ENCODE results near the gene EYA3.

The EYA3 gene

DNA sequence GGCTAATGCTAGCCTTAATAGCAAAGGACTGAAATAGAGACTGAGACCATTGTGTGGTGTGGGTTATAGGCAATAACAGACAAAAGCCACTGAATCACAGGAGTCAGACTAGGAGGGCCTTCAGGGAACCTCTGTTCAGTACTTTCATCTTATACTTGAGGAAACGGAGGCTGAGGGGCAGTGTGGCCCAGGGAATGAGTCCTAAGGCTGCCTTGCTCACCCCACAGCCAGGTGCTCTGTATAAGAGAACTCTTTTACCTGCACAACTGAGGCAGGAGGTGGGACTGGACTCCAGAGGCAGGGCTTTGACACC is 150.9 kb downstream of the EYA3 start:
- DNase-seq (ENCODE audit: extremely low read depth, low read depth): no peak

DNA sequence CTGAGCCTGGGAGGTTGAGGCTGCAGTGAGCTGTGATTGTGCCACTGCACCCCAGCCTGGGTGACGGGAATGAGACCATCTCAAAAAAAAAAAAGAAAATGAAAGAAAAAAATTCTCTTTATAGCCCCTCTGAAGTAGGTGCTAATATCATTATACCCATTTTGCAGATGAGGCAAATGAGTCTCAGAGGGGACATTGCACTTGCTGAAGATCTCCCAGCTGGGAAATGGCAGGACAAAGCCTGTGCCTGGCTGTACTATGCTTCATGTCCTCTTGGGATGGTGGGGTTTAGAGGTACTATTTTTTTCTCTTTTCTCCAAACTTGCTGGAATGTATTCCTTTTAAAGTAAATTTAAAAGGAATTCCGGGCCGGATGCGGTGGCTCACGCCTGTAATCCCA is 152.0 kb downstream of the EYA3 start:
- no peak for DNase-seq (ENCODE audit: extremely low read depth, low read depth)
- TF ChIP-seq, protein P1, sequence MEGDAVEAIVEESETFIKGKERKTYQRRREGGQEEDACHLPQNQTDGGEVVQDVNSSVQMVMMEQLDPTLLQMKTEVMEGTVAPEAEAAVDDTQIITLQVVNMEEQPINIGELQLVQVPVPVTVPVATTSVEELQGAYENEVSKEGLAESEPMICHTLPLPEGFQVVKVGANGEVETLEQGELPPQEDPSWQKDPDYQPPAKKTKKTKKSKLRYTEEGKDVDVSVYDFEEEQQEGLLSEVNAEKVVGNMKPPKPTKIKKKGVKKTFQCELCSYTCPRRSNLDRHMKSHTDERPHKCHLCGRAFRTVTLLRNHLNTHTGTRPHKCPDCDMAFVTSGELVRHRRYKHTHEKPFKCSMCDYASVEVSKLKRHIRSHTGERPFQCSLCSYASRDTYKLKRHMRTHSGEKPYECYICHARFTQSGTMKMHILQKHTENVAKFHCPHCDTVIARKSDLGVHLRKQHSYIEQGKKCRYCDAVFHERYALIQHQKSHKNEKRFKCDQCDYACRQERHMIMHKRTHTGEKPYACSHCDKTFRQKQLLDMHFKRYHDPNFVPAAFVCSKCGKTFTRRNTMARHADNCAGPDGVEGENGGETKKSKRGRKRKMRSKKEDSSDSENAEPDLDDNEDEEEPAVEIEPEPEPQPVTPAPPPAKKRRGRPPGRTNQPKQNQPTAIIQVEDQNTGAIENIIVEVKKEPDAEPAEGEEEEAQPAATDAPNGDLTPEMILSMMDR (IDR thresholded peaks at IDR 0.05; ENCODE audit: low read depth, low read length): no peak

More for the DNA sequence above, 150.9 kb downstream of the EYA3 start:
- TF ChIP-seq, protein P1 (IDR thresholded peaks at IDR 0.05; ENCODE audit: low read depth, low read length): no peak

DNA sequence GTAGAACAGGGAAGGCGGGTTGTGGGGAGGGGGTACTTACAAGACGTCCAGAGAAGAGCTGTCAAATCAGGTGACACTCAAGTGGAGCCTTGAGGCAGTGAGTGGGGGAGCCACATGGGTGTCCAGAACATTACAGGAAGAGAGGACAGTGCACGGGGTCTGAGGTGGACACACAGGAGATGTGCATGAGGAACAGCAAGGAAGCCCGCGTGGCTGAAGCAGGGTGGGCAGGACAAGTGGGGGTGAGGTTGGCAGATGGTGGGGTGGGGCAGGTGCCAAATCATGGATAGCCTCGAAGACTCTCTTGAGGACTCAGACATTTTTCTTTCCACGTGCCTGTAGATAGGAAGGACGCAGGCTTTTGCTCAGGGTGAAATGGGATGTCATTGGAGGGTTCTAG is 152.7 kb downstream of the EYA3 start:
- TF ChIP-seq, protein P1 (IDR thresholded peaks at IDR 0.05; ENCODE audit: low read depth, low read length): no peak
- DNase-seq (ENCODE audit: extremely low read depth, low read depth): no peak

DNA sequence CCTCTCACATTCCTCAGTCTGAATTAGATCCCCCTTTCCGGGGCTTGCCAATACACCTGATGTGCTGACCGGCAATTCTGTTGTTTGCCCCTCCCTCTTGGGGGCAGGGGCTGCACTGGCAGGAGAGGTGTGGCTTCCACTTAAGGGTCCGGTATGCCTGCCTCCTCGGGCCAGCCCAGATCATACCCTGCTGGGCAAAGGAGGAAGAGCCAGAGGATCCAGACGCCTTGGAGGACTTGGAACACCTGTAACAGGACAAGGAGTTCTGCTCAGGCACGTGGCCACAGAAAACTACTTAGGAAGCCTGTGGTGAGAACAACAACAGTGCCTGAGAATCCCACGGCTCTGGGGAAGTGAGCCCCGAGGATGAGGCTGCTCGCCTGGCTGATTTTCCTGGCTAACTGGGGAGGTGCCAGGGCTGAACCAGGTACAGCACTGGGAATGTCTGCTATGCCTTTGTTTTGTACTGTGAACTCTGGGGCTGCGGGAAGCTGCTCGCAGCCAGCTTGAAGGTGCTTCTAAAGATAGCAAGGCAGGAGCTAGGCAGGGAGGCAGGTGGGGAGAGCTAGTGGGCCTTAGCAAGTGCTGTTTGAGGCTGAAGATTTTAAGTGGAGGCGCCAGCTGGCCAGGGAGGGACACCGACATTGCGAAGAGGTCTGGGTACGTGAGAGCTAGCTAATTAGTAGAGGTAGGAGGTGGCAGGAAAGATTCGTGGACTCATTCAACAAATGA is 153.4 kb downstream of the EYA3 start, which contains the start of gene SMPDL3B:
TSS of gene SMPDL3B (plus strand) at position 183 of the 732 bp plus-strand sequence. CDS start at position 367, 184 bp downstream.
- TF ChIP-seq, protein P1 (IDR thresholded peaks at IDR 0.05; ENCODE audit: low read depth, low read length): no peak; the same call in 1 of the 2 replicates
- DNase-seq (ENCODE audit: extremely low read depth, low read depth): no peak

DNA sequence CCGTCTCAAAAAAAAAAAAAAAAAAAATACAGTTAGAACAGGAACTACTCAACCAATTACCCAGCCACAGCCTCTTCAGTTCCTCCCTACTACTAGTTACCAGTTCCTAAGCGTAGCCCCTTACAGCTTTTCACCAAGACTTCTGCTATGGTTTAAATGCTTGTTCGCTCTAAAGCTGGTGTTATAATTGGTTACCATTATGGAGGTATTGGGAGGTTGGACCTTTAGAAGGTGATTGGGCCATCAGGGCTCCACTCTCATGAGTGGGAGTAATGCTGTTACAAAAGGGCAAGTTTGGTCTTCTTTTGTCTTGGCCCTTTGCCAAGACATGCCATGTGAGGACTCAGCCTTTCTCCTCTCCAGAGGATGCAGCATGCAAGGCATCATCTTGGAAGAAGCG is 156.7 kb downstream of the EYA3 start:
- TF ChIP-seq, protein P1 (IDR thresholded peaks at IDR 0.05; ENCODE audit: low read depth, low read length): no peak
- no peak for DNase-seq (ENCODE audit: extremely low read depth, low read depth)

DNA sequence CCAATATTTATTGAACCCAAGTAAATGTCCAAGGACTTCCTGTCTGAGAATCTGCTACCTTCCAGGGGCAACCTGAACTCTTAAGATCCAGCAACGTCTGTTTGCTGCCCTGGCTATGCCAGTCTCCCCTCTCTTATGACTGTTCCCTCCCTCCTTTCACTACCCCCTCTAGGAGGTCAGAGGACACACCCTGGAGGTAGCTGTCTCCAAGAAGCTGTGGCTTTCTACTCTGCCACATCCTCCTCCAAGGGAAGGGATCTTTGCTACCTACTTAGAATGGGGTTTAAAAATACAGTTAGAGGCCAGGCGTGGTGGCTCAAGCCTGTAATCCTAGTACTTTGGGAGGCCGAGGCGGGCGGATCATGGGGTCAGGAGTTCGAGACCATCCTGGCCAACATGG is 157.2 kb downstream of the EYA3 start:
- no peak for DNase-seq (ENCODE audit: extremely low read depth, low read depth)
- TF ChIP-seq, protein P1 (IDR thresholded peaks at IDR 0.05; ENCODE audit: low read depth, low read length): no peak

DNA sequence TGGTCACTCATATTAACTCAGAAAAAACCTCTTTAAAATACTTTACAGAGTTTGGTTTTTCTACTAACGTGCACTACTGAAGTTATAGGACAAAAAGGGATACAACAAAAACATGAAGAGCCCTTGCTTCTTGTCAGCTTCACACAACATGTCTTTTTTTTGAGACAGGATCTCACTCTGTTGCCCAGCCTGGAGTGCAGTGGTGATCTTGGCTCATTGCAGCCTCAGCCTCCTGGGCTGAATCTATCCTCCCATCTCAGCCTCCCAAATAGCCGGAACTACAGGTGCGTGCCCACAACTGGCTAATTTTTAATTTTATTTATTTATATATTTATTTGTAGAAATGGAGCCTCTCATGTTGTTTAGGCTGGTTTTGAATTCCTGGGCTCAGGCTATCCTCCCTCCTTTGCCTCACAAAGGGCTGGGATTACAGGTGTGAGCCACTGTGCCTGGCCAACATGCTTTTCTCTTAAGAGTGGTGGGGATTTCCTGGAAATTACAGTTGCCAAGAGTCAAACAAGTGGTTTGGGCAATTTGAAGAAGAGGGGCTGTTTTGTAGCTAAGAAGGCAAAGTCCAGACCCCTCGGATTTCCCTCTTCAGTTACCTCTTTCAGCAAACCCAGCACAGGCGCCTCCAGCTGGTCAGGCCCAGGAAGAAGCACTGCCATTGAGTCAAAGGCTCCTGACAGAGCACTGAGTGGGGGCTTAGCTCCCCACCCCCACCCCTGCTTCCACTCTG is 160.0 kb downstream of the EYA3 start:
- TF ChIP-seq, protein P1 (IDR thresholded peaks at IDR 0.05; ENCODE audit: low read depth, low read length): no peak
- no peak for DNase-seq (ENCODE audit: extremely low read depth, low read depth)

Measured in AG09319 (cell line).